HL-60 (cell line): ENCODE data around the gene HDGF.

Experiments used
- DNase-seq, 2 experiments: peaks; one replicate each; pipeline ENCODE4 v3.0.0-alpha.2; 2010 to 2020; ENCODE audit warnings: low read depth in 1 of 2, low spot score in 1 of 2
- H3K27ac ChIP-seq: fragments of 250-450 bp; sonication (Bioruptor Pico); replicated peaks from 2 replicates; pipeline ENCODE4 v1.5.1; 2020; ENCODE audit warnings: mild to moderate bottlenecking, moderate library complexity
- H3K27me3 ChIP-seq: fragments of 250-450 bp; sonication (Bioruptor Pico); 2 replicates; pipeline ENCODE4 v1.5.1; 2021; ENCODE audit warnings: mild to moderate bottlenecking, moderate library complexity; ENCODE audit not compliant: insufficient read depth, poor library complexity, severe bottlenecking
- H3K4me3 ChIP-seq: replicated peaks from 2 replicates; pipeline ENCODE4 v1.5.1; 2011; ENCODE audit warnings: mild to moderate bottlenecking, control low read depth, low read length; ENCODE audit not compliant: insufficient read depth
- CTCF ChIP-seq: IDR thresholded peaks from one replicate; pipeline ENCODE4 v1.5.1; 2011; ENCODE audit warnings: low read length, control low read depth, inconsistent platforms; ENCODE audit not compliant: insufficient read depth
- GABPA ChIP-seq: IDR thresholded peaks from 2 replicates; pipeline ENCODE4 v1.6.1; 2012; ENCODE audit warnings: low read depth
- POLR2AphosphoS5 ChIP-seq: IDR thresholded peaks from 2 replicates; pipeline ENCODE4 v1.6.1; 2012; ENCODE audit warnings: low read depth
- REST ChIP-seq: IDR thresholded peaks from 2 replicates; pipeline ENCODE4 v1.6.1; 2012; ENCODE audit warnings: low read depth; ENCODE audit not compliant: insufficient replicate concordance
- SPI1 ChIP-seq: IDR thresholded peaks from 2 replicates; pipeline ENCODE4 v1.6.1; 2012; ENCODE audit warnings: low read depth, mild to moderate bottlenecking, borderline replicate concordance

The HDGF gene

GRCh38 chr1:156752843-156753482, 1.5 kb upstream of the HDGF start:
- Histone ChIP-seq H3K4me3 (peak overlapping the region; percentile 50), H3K27ac (peak overlapping the region; percentile 96), H3K27me3 (no peaks in the 10 kb centered on the region)
- DNase-seq: peak; percentile 45 to 66
- TF ChIP-seq POLR2AphosphoS5: no peak; the same call in 1 of the 2 replicates

GRCh38 chr1:156751757-156752481, 444 bp upstream of the HDGF start:
- TF ChIP-seq REST (peak; percentile 40), POLR2AphosphoS5 (peak; percentile 76), CTCF (no peak)
- H3K27ac ChIP-seq: peak overlapping the region; percentile 96
- no peaks in the 10 kb centered on the region for H3K27me3 ChIP-seq
- peak overlapping the region; percentile 50 for H3K4me3 ChIP-seq
- peak; percentile 94 to 99 for DNase-seq

- H3K27me3 ChIP-seq: no peaks in the 10 kb centered on the region
- no peak for TF ChIP-seq POLR2AphosphoS5
- TF ChIP-seq CTCF: no peak
- no peak for TF ChIP-seq GABPA
- TF ChIP-seq REST: no peak
- no peak for TF ChIP-seq SPI1
- H3K4me3 ChIP-seq: peak overlapping the region; percentile 75
- peak in 1 of 2 experiments; percentile 67 for DNase-seq
- H3K27ac ChIP-seq: peak overlapping the region; percentile 99
These were observed 594 bp downstream of the HDGF start for GRCh38 chr1:156750711-156751450.

- peak overlapping the region; percentile 99 for H3K27ac ChIP-seq
- DNase-seq: peak; percentile 67 to 78
- TF ChIP-seq CTCF (no peak), SPI1 (0 out of 2 replicates have a peak, but pooled peaks have one; percentile 17)
- no peaks in the 10 kb centered on the region for H3K27me3 ChIP-seq
- H3K4me3 ChIP-seq: peak overlapping the region; percentile 75
These were observed 1.2 kb downstream of the HDGF start for GRCh38 chr1:156750191-156750672.
